Endothelial cell of umbilical vein (primary cell): ENCODE measurements around the gene PLXNA4. TPM values are rescaled to one million over a fixed set of nuclear protein-coding genes. Genes with fewer than 3 reads are reported as not detected.

Source experiments
- BruUV-seq: library from RNA; stranded (reverse); fragments of 400-500 nt; replicated peaks from 2 replicates; lab custom pipeline; 2021; lab: Mats Ljungman, UMichigan
- CTCF ChIA-PET: fragments of 300-600, 350-600 bp; sonication (Branson Sonifier 250); formaldehyde crosslinking; loops from one replicate; lab custom pipeline; 2021; ENCODE audit warnings: antibody characterized with exemption, inconsistent platforms; lab: Charles Lee
- POLR2A ChIA-PET: fragments of 300-600, 350-600 bp; sonication (Branson Sonifier 250); formaldehyde crosslinking; loops from one replicate; lab custom pipeline; 2021; ENCODE audit warnings: antibody characterized with exemption, inconsistent platforms; lab: Charles Lee
- DNase-seq: peaks from one replicate; pipeline ENCODE4 v3.0.0-alpha.2; 2011; ENCODE audit warnings: low read depth, low spot score
- FAIRE-seq: peaks from 2 replicates; lab custom pipeline; 2011; peaks lifted over from hg19 to GRCh38; lab: Jason Lieb, UNC
- H2AFZ ChIP-seq: 2 replicates; pipeline ENCODE4 v1.6.0; 2012; ENCODE audit warnings: low read depth, low read length, control low read depth, inconsistent platforms
- H3K27ac ChIP-seq: 2 replicates; pipeline ENCODE4 v1.5.1; 2011; ENCODE audit warnings: low read depth, mild to moderate bottlenecking, control low read depth, low read length, moderate library complexity; ENCODE audit not compliant: insufficient read depth
- H3K27me3 ChIP-seq, 2 experiments: 2 replicates each; pipeline versions ENCODE4 v1.6.0 to v1.6.1; 2011; ENCODE audit warnings: low read length in 2 of 2, mixed read lengths in 1 of 2; ENCODE audit not compliant: control insufficient read depth in 2 of 2, insufficient read depth in 2 of 2
- H3K36me3 ChIP-seq, 2 experiments: 2 replicates in 1 of 2; 3 replicates in 1 of 2; pipeline ENCODE4 v1.5.1; 2011; ENCODE audit warnings: low read length in 2 of 2, mild to moderate bottlenecking in 1 of 2, moderate library complexity in 1 of 2; ENCODE audit not compliant: control insufficient read depth in 2 of 2, insufficient read depth in 2 of 2; ENCODE audit errors: extremely low read depth in 1 of 2
- H3K4me1 ChIP-seq: 3 replicates; pipeline ENCODE4 v1.5.1; 2011; ENCODE audit warnings: mild to moderate bottlenecking, low read length; ENCODE audit not compliant: control insufficient read depth, insufficient read depth; ENCODE audit errors: extremely low read depth
- H3K4me2 ChIP-seq: 2 replicates; pipeline ENCODE4 v1.6.1; 2011; ENCODE audit warnings: low read length, control low read depth, mixed read lengths; ENCODE audit not compliant: insufficient read depth
- H3K4me3 ChIP-seq, 3 experiments: fragments of 200-600 bp in 1 of 3; sonication (generic), shearing (Covaris generic) in 1 of 3; replicated peaks in 1 of 3; 2 replicates each; pipeline ENCODE4 v1.5.1; 2011 to 2016; ENCODE audit warnings: control low read depth in 3 of 3, low read length in 3 of 3, mild to moderate bottlenecking in 2 of 3, inconsistent platforms in 1 of 3, low read depth in 1 of 3, moderate library complexity in 1 of 3; ENCODE audit not compliant: insufficient read depth in 1 of 3
- H3K79me2 ChIP-seq: 2 replicates; pipeline ENCODE4 v1.6.0; 2012; ENCODE audit warnings: low read length, inconsistent platforms; ENCODE audit not compliant: control insufficient read depth, insufficient read depth
- H3K9ac ChIP-seq: replicated peaks from 2 replicates; pipeline ENCODE3; 2011; ENCODE audit warnings: low read length, control low read depth; ENCODE audit not compliant: insufficient read depth; ENCODE audit errors: extremely low read depth
- H3K9me1 ChIP-seq: replicated peaks from 3 replicates; pipeline ENCODE4 v1.6.0; 2011; ENCODE audit warnings: mild to moderate bottlenecking, low read length; ENCODE audit not compliant: control insufficient read depth, insufficient read depth; ENCODE audit errors: extremely low read depth
- H3K9me3 ChIP-seq: replicated peaks from 2 replicates; pipeline ENCODE4 v1.5.1; 2012; ENCODE audit warnings: low read length, inconsistent platforms; ENCODE audit not compliant: control insufficient read depth, insufficient read depth
- H4K20me1 ChIP-seq: replicated peaks from 2 replicates; pipeline ENCODE3; 2011; ENCODE audit warnings: mild to moderate bottlenecking, low read length; ENCODE audit not compliant: control insufficient read depth, insufficient read depth; ENCODE audit errors: extremely low read depth
- CTCF ChIP-seq, 2 donors: IDR thresholded peaks; 1 replicate in 1 of 2; 2 replicates in 1 of 2; pipeline ENCODE4 v1.5.1; 2011; ENCODE audit warnings: low read length in 2 of 2, mild to moderate bottlenecking in 2 of 2, moderate library complexity in 2 of 2, control low read depth in 1 of 2, inconsistent platforms in 1 of 2, low read depth in 1 of 2; ENCODE audit not compliant: insufficient read depth in 1 of 2; ENCODE audit errors: extremely low read depth in 1 of 2
- EZH2 ChIP-seq: IDR thresholded peaks from 2 replicates; pipeline ENCODE4 v1.6.1; 2012; ENCODE audit warnings: borderline replicate concordance, low read depth, mild to moderate bottlenecking, moderate library complexity, low read length, inconsistent platforms; ENCODE audit not compliant: severe bottlenecking
- FOS ChIP-seq: IDR thresholded peaks from 2 replicates; pipeline ENCODE4 v1.6.1; 2011; ENCODE audit warnings: mild to moderate bottlenecking, low read length, moderate library complexity, borderline replicate concordance; ENCODE audit not compliant: insufficient read depth
- GATA2 ChIP-seq: IDR thresholded peaks from 2 replicates; pipeline ENCODE4 v1.7.0; 2011; ENCODE audit warnings: low read depth, mild to moderate bottlenecking, moderate library complexity, mixed read lengths, low read length; ENCODE audit not compliant: insufficient read length, insufficient read depth
- JUN ChIP-seq: IDR thresholded peaks from 2 replicates; pipeline ENCODE4 v1.6.1; 2011; ENCODE audit warnings: borderline replicate concordance, low read depth; ENCODE audit not compliant: insufficient read length, insufficient read depth
- MAX ChIP-seq: IDR thresholded peaks from 2 replicates; pipeline ENCODE4 v1.6.1; 2011; ENCODE audit not compliant: insufficient read depth, insufficient read length
- MYC ChIP-seq: IDR thresholded peaks from one replicate; pipeline ENCODE4 v1.6.1; 2011; ENCODE audit warnings: mild to moderate bottlenecking, low read depth, low read length
- POLR2A ChIP-seq: IDR thresholded peaks from 2 replicates; pipeline ENCODE4 v1.6.1; 2012; ENCODE audit warnings: low read depth, mild to moderate bottlenecking, control low read depth, low read length
- POLR2AphosphoS5 ChIP-seq: IDR thresholded peaks from 2 replicates; pipeline ENCODE4 v1.6.1; 2012; ENCODE audit warnings: low read depth, mild to moderate bottlenecking, control low read depth, low read length, moderate library complexity; ENCODE audit not compliant: insufficient read depth
- dilution Hi-C: fragments of 300-500 bp; cut with MboI; formaldehyde crosslinking; loops from one replicate; pipeline ENCODE4 v1.15.0; 2019; ENCODE audit warnings: low sequenced_read_pairs; ENCODE audit not compliant: extremely low pct_ligation_motif_present
- intact Hi-C: fragments of 100-400 bp; cut with micrococcal nuclease; formaldehyde crosslinking; loops from one replicate; pipeline ENCODE4 v1.10.0; 2022
- polyA plus RNA-seq, 4 experiments: library from polyadenylated mRNA; depleted of rRNA in 3 of 4; stranded (reverse) in 3 of 4; unstranded in 1 of 4; fragments of >200 nt; gene quantifications; 2 replicates each; pipeline versions ENCODE4 v1.2.1 to v1.2.3, GENCODE V29; 2011 to 2012; ENCODE audit warnings: missing spikeins in 1 of 4
- total RNA-seq: library from RNA; stranded (reverse); gene quantifications from 2 replicates; pipeline ENCODE4 v1.2.3, GENCODE V29; 2021

Gene PLXNA4
- total and polyA plus RNA-seq, 2 donors (not counting 3 experiments of a cell fraction or from before 2014, with no cell fraction given) = 12.1 to 20.4 TPM

GRCh38 chr7:132200141-132200540, 376.1 kb downstream of the PLXNA4 start:
- H2AFZ ChIP-seq = no peak overlapping the region
- H3K27ac ChIP-seq = no peak overlapping the region
- no peak overlapping the region for H3K9ac ChIP-seq
- intact Hi-C loops (no loop called here), dilution Hi-C loops (no loop called here)
- no TSS peak for BruUV-seq
- ChIA-PET CTCF (no interaction called here), POLR2A (no interaction called here)
- no peak for FAIRE-seq
- DNase-seq = no peak
- H3K79me2 ChIP-seq = no peaks in the 10 kb centered on the region
- H3K4me3 ChIP-seq = no peak overlapping the region
- H3K27me3 ChIP-seq = no peaks in the 10 kb centered on the region
- no peak overlapping the region for H3K4me2 ChIP-seq
- no peaks in the 10 kb centered on the region for H3K9me1 ChIP-seq
- TF ChIP-seq MAX = no peak
- no peak for TF ChIP-seq POLR2A
- TF ChIP-seq JUN = no peak
- no peak for TF ChIP-seq GATA2
- no peak for TF ChIP-seq EZH2
- TF ChIP-seq POLR2AphosphoS5 = no peak
- peaks cover 0 to 9% of the 10 kb centered on the region in 2 experiments for H3K36me3 ChIP-seq
- H3K9me3 ChIP-seq = no peaks in the 10 kb centered on the region
- no peaks in the 10 kb centered on the region for H4K20me1 ChIP-seq
- no peaks in the 10 kb centered on the region for H3K4me1 ChIP-seq

GRCh38 chr7:132199626-132200025, 376.6 kb downstream of the PLXNA4 start:
- TF ChIP-seq FOS = no peak
- no peak for TF ChIP-seq GATA2
- TF ChIP-seq JUN = no peak
- TF ChIP-seq POLR2A = no peak
- no peak for TF ChIP-seq MYC
- no peak for TF ChIP-seq POLR2AphosphoS5
- TF ChIP-seq CTCF (IDR thresholded peaks at IDR 0.05; ENCODE audit: extremely low read depth in 1 of 2, insufficient read depth in 1 of 2, low read depth in 1 of 2, low read length in 2 of 2) = no peak
- no peak for TF ChIP-seq MAX
- TF ChIP-seq EZH2 = no peak
- dilution Hi-C loops = no loop called here
- Histone ChIP-seq H3K27ac (no peak overlapping the region), H3K4me3 (no peak overlapping the region), H3K79me2 (no peaks in the 10 kb centered on the region), H3K36me3 (peaks cover 0 to 9% of the 10 kb centered on the region in 2 experiments), H4K20me1 (no peaks in the 10 kb centered on the region), H2AFZ (no peak overlapping the region), H3K4me2 (no peak overlapping the region), H3K9me1 (no peaks in the 10 kb centered on the region), H3K4me1 (no peaks in the 10 kb centered on the region), H3K9ac (no peak overlapping the region), H3K9me3 (no peaks in the 10 kb centered on the region), H3K27me3 (no peaks in the 10 kb centered on the region)
- no peak for DNase-seq
- no peak for FAIRE-seq
- BruUV-seq = no TSS peak
- intact Hi-C loops = no loop called here
- POLR2A ChIA-PET = no interaction called here
- CTCF ChIA-PET = interaction anchor here (0.6 kb wide), 1 partner anchor 484 kb away, joined by 3 read pairs; no protein-coding TSS in a partner anchor
